Stimulated activated CD8-positive, alpha-beta memory T cell treated with anti-CD3 and anti-CD28 coated beads, Interleukin-15, amount 100 ng/mL, for 4 hours (primary cell): ENCODE data around the gene ZBTB20.

ENCODE experiments used
- DNase-seq, 2 donors: peaks; one replicate each; pipeline ENCODE4 v3.0.0-alpha.2; 2020; ENCODE audit warnings: low read depth in 2 of 2

Gene ZBTB20

DNA sequence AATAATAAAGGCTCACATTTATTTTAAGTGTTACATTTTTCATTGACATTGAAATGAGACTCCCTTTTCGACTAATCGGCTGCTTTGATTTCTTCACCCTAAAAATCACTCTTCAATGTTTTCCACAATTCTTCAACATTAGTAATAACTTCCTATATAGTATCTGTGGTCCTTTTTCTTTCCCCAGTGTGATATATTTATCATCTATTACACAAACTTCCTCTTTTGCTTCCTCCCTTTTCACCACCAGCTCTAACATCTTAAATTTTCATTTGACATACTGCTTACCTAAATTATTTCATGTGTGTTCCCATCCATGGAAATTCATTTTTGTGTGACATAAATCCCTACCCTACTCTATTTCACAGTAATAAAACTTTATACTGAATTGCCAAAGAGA, 608.9 kb downstream of the ZBTB20 start:
- no peak for DNase-seq

DNA sequence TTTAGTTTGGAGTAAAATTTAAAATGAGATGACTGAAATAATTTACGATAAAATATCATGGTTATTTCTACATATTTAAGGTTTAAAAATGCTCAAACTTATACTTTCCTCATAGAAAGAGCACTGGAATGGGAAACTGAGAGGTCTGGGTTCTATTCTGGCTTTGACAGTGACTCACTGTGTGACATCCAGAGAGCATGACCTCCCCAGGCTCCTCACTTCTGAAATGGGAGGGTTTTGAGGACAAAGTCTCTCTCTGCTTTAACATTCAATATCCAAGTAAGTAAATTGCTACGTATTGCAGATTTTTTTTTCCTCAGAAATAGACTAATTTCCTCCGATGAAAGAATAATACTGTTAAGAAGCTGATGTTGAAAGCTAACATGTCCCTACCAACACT, 618.6 kb downstream of the ZBTB20 start:
- no peak for DNase-seq

DNA sequence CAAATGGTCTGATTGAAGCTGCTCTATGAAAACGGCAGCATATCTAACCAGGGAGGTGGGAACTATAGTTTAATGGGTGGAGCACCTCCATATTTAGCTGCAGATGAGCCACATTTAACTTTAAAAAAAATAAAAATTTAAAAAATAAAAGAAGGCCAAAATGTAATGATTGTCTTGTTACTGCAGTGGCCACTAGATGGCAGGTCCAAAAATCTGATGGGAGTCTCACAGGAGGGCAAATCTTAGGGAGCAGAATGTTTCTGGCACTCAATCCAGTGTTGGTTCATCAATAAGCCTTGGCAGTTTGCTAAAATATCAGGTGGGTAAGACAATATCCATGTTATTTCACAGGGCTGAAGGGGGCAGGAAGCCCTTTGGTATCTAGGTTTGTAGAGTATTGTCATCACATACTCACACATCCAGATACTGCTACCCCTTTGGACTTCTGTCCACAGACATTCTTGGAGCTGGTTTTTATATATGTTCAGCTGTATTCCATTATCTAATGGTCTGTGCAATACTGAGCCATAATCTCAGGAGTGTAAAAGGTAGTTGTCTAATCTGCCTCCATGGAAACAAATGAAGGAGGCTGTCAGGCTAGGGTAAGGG, 619.9 kb downstream of the ZBTB20 start:
- no peak for DNase-seq

DNA sequence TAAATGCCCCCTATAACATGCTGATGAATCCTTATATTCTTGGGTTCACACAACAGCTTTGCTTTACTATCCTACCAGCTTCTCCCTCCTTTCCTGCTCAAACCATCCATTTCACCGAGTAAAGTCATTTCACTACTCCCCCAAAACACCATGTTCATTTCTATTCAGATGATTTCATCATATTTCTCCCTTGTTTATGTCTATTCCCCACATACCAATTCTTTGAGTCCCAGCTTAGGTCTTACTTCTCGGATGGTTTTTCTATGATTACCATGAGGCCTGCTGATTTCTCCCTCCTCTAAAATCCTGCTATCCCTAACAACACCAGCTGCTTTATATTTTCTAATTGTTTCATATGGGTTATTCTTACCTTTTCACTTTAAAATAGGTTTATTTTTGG, 621.8 kb downstream of the ZBTB20 start:
- DNase-seq, result no peak

DNA sequence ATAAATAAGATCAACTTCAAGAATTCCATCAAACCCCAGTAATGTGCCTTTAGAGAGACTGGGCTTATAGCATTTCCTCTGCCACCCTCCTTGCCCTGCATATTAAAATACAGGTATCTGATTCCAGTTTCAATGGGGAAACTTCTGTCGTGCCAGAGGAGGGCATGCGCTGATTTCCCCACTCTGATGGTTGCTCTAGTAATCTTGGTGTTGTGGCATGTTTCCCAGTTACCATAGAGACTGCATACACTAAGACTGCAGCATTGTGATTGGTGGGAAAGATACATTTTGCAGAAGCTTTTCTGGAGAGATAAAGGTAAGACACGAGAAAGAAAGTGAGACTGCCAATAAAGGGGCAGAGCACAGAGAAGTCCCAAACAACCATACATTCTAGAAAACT, 627.7 kb downstream of the ZBTB20 start:
- DNase-seq, result no peak

DNA sequence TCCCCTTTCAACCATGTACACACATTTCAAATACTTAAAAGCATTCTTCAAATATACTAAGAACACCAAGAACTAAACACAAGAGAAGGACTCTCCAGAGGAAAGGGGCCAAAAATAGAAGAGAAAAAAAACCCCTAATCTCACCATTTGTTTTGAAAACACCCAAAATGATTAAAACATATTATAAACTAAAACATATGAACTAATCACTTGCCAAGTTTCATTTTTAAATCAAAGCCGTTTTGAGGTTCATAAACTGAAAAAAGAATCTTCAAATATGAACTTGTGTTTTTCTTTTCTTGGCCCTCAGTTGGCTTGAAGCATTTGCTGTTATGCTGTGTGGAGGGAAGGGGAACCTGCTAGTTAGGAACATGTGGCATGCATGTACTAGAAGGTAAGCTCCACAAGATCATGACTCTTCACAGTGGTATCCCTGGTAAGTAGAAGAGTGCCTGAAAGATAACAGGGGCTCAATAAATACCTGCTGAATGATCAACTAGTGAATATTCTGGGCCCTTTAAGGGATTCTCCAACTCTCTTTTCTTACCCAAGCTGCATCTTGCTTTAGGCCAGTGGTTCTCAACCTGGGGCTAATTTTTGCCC, 628.8 kb downstream of the ZBTB20 start:
- DNase-seq, result no peak

DNA sequence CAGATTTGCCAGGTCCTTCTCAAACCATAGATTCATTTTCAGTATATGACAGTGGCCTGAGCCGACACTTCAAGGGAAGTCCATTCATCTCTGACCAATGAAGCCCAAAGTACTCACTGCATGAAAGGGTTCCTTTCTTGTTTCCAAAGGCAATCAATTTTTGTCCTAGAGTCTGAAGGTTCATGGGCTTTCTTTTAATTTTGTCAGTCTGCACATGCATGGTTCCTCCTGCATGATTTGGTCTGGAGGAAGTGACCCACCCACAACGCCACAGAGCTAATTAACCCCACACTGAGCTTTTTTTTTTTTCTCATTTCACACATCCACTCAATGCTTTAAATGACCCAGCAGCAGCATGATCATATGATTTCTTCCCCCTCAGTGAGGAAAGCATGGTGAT, 636.9 kb downstream of the ZBTB20 start:
- DNase-seq, result no peak

DNA sequence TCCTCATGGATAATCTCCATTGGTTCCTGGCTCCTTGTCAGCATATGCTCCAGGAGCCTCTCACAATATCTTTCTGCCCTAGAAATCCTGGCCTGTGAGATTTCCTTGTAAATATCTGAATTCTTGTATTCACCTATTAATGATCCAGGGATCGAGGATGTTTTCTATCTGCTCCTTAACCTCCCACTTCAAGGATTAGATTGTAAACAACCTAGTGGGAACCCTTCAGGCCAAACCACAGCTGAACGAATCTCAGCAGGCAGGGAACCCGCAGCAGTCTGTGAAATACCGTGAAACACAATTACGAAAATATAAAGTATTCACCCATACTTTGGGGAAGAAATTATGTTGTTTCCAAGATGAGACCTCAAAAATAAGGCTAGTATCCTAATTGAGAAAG, 637.3 kb downstream of the ZBTB20 start:
- no peak for DNase-seq

DNA sequence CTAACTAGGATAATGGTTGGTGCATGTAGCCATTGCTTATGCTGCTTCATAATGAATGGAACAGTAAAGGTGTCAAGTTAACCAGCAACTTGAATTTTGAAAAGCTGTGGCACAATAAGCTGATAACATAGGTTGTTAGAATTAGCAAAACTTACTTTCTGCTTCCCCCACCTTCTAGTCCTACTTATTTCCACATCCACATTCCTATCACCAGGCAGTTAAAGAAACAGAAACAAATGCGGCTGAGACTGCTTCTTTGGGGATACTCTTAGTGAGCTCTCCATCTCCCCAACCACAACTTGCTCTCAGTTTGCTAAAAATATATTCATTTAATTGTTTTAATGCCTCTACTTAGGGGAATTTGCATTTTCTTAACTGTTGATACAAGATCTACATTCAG, 638.1 kb downstream of the ZBTB20 start:
- no peak for DNase-seq

DNA sequence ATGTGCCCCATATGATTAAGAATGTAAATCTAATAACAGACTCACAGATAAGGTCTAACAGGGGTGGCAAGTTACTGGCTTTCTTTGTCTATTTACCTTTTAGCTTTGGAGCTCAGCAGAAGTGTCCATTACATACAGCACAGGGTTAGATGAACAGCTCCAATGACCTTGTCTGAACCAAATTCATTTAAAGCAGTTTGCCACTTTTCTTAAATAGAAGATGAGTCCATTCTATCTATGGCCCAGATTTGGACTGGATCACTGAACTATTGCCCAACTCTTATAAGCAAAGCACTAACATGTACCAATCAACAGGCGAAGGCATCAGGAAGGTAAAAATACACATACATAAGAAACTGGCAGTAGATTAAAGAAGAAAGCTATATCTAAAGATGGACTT, 638.9 kb downstream of the ZBTB20 start:
- no peak for DNase-seq

DNA sequence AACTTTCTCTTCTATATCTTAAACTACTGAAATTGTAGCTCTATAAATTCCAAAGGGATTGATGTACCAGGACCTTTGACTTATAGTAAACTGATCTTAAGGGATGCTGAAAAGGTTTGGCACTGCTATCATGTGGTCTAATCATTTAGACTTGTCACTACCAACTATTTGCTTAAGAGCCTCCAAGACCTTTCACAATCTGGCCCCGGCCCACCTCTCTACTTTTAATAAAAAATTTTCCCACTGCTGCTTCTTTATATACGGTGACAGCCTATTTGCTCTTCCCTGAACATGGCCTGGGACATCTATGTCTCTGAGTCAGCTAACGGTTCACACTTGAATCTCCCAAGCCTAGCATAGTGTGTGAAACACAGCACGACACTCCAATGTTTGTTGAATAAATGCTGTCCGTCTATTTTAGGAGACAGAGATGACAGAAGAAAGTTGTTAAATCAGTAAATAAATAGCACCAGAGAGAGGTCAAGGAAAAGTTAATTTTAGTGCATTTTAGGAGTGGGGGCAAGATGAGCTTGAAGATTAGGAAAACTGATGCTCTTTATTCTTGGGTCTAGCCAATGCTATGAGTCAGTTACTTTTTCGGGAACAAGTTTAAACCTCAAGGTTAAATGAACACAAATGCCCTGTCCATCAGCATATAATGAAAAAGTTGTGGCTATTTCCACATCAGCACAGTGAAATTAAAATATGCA, 640.3 kb downstream of the ZBTB20 start:
- DNase-seq, result no peak

DNA sequence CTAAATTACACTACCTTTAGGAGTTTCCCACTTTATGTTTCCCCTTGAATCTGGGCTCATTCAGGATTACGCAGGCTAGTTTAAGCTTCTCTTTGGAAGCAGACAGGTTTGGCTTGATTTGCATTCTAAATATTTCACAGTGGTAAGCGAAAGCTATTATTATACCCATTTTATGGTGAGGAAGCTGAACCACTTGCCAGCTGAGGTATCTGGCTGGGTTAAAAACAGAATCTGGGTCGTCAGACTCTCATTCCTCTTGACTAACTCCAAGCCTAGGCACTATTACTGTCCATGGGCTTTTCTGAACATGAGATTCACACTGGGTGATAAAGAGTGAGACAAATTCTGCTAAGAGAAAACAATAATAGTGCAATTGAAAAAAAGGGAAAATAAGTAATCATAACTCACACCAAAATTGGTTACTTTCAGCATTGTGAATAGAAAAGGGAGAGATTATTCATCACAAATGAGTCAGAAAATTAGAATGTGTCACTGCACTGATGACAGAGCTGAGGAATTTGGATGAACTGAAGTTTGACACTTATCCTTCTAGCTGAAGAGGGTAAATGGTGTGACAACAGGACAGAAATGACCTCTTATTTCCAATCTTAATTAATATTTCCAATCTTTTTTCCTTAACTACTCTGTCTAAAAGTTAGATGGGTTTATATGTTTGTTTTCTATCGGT, 642.0 kb downstream of the ZBTB20 start:
- DNase-seq, result no peak

DNA sequence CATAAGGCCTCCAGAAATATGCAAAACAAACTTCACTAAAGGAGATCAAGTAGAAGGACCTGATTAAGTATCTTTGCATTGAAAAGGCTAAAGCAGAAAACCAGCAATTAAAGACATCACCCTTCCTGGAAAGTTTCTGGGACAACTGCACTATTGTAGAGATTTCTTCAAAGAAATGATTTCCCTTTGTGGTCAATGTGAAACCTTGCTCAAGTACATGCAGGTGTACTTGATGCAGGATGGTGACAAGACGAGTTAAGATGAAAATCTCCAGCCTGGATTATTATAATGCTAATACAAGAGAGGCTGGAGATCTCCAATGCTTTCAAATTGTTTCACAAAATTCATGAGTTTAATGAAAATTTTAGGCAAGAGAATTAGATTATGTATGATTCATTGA, 644.9 kb downstream of the ZBTB20 start:
- DNase-seq, result no peak

DNA sequence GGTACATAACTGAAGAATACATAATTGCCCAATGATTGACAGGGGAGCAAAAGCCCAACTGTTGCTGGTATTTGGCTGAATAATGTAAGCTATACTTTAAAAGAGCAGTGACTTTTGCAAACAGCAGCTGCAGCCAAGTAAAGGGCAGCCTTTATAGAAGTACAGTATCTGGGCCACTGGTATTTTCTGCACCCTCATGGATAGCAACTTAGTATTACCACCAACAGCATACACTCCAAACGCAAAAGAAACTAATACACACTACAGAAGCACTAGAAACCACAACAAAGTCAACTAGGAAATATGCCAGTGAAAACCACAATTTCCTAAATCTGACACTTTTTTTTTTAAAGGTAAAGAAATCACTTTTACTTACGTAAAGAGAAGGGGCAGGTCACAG, 647.1 kb downstream of the ZBTB20 start:
- DNase-seq, result no peak

DNA sequence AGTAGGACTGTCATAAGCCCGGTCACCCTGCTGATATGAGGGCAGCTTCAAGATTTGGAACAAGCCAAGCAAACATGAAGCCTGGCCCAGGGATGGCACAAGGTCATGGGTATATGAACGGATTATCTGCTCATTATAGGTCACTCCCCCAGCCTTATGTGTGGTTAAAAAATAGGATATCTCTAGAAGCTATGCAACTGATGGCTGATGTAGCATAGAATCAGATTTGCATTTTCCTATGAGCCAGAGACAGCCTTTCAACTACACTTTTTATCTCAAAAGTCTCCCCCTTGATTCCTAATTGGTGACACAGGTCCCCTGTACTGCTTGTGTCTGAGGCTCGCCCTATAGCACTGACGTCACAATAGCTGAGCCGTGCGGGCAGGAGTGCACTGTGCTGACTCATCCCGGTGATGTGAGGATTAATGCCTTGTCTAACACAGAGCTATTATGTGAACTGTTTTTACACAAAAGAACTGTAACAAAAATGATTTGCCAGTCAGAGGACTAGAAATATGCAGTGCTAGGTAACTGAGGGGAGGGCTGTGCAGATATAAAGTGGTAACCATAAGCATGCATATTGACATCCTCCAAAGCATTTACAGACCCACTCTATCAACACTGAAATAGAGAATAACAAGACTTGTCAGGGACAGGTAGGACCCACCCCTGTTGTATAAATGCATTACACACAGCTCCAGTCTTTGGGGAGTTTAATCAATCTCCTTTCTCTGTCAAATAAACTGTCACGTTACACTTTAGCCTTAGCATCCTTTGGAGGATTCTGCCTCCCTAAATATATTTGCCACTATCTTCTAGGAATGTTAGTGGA, 648.3 kb downstream of the ZBTB20 start:
- no peak for DNase-seq

DNA sequence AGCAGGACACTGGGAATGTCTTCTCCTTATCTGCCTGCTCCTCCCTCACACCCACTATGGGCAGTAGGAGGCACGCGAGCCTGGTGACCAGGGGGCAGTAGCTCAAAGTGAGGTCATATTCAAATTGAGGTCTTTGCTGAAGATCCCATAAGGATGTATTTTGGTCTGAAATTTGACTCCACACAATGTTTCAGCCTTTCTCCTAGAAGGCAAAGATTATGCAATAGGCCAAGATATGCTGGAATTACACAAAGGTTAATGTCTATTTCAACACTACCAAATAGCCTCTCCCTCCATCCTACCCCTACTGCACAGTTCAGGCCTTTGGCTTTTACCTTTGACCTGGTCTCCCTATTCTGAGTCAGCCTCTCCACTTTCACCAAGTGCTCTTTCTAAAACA, 650.2 kb downstream of the ZBTB20 start:
- DNase-seq, result no peak

DNA sequence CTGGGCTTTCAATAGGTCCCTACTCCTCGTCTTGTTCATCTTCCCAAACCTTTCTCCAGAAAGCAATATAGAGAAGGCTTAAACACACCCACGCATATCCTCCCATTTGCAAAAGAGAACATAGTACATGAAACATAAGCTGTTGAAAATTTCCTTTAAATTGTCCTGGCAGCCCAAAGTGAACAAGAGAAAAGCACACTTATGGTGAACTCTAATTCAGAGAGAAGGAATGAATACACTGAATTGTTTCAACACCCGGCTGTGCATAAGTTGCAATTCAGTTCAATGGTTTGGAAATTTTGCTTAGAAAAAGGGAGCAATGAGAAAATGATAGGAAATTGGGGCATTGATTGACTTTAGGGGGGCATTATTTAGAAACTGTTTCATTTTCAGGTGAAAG, 650.6 kb downstream of the ZBTB20 start:
- DNase-seq, result no peak

DNA sequence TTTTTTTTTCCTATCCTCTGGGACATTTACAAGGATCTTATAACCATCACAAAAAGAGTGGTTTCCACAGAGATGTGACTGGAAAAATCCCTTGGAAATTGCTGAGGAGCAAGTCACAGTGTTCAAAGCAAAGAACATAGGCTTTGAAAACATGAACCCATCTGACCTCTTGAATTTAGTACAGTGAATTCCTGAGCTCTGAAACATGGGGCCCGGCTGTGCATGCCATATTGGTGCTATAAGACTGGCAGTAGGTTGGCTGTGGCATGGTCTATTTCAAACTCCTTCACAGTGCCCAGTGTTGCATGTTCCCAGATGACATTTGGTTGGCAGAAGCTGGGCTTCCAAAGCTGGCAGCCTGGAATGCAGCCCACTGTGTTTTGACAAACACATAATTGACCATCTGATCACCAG, 651.1 kb downstream of the ZBTB20 start:
- no peak for DNase-seq

DNA sequence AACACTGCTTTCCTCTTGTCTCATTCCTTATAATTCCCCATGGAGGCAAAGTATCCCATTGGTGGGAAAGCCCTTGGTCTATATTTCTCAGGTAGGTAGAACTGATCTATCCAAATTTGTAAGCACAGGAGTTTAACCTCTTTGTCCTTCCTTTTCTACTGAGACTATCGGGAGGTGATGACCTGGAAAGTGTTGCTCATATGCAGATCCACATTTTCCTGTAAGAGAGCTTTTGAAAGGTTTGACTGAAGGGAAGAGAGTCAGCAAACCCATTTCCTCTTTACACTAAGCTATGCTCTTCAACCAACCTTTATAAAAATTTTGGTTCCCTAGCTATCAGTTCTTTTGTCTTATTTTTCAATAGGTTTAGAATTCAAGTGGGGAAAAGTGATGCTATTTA, 652.6 kb downstream of the ZBTB20 start:
- DNase-seq, result no peak

DNA sequence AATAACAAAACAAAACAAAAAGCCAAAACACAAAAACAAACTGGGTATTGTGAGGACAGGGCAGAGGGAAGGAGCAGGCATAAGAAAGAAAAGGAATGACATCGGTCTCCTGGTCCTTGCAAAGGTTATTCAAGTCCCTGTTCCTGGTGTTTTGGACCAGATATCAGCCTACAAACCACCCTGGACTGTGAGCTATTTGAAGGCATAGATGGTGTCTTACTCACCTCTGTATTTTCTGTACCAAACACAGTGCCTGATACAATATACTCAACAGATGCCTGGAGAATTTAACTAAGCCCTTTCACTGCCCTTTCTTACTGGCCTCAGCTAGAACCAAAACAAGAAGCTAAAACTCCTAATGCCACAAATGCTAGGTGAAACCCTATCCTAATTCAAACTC, 656.3 kb downstream of the ZBTB20 start:
- no peak for DNase-seq

DNA sequence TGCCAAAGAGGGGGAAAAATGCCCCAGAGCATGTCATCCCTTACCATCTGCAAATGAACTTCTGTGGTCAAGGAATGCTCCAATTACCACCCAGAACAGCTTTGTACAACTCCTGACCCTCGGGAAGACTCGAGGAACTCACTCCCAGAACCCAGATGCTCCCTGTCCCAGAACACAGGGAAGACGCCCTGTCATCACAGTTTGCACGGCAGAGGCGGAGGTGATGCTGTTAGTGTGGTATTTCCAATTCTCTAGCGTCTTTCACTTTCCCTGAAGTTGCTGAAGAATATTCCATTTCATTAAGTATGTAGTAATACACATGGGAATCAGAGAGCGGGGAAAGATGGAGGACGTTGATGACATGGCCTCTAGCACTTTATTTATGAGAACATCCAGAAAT, 659.6 kb downstream of the ZBTB20 start:
- no peak for DNase-seq

DNA sequence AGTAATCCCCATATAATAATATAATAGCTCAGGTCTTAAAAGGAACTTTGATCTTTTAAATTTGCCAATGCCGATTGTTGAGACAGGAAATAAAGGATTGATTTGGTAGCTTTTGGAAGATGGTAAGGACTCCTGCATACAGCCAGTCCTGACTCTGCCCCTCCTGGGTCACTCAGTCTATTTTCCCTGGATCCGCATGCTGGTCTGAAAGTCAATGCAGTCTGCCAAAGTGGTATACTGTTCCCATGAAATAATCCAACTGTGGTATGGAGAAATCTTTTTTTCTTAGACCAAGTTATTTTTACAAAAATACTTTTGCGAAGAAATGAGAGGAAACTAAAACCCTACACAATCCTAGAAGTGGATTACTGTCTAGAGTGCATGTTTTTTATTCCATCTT, 662.2 kb downstream of the ZBTB20 start:
- no peak for DNase-seq
